ENCODE data around the gene ABI1.
"Not testable (repeated sequence)": the region's sequence is repeated elsewhere in the genome, so short reads cannot be mapped to it uniquely, and the experiment has no call there.

The ABI1 gene

GRCh38 chr10:26804418-26805393 lies 56.1 kb downstream of the ABI1 start:
- no peak for DNase-seq

- no peak for DNase-seq
Observed at GRCh38 chr10:26803849-26804248, 56.9 kb downstream of the ABI1 start.

- no peak for DNase-seq
Observed at GRCh38 chr10:26802527-26802926, 58.2 kb downstream of the ABI1 start.

- no peak for DNase-seq
Observed at GRCh38 chr10:26801831-26802230, 58.9 kb downstream of the ABI1 start.

GRCh38 chr10:26801274-26801673 lies 59.5 kb downstream of the ABI1 start:
- no peak for DNase-seq

GRCh38 chr10:26800468-26800867 lies 60.3 kb downstream of the ABI1 start:
- DNase-seq, result no peak

GRCh38 chr10:26799342-26799741 lies 61.4 kb downstream of the ABI1 start:
- DNase-seq, result no peak

GRCh38 chr10:26798298-26798697 lies 62.5 kb downstream of the ABI1 start:
- DNase-seq, result no peak

- no peak for DNase-seq
Observed at GRCh38 chr10:26797340-26797739, 63.4 kb downstream of the ABI1 start.

GRCh38 chr10:26792758-26793495 lies 67.8 kb downstream of the ABI1 start:
- DNase-seq, result peak; percentile 34

GRCh38 chr10:26790221-26790995 lies 70.3 kb downstream of the ABI1 start:
- no peak for DNase-seq

- not testable (repeated sequence) for DNase-seq
Observed at GRCh38 chr10:26789779-26790178, 71.0 kb downstream of the ABI1 start.

GRCh38 chr10:26787362-26787761 lies 73.4 kb downstream of the ABI1 start:
- peak; percentile 31 for DNase-seq

- DNase-seq, result no peak
Observed at GRCh38 chr10:26781797-26782196, 79.0 kb downstream of the ABI1 start.

- DNase-seq, result no peak
Observed at GRCh38 chr10:26780793-26781601, 79.8 kb downstream of the ABI1 start.

- no peak for DNase-seq
Observed at GRCh38 chr10:26780106-26780792, 80.5 kb downstream of the ABI1 start.

GRCh38 chr10:26779176-26779860 lies 81.4 kb downstream of the ABI1 start:
- DNase-seq, result no peak

GRCh38 chr10:26777686-26778085 lies 83.1 kb downstream of the ABI1 start:
- no peak for DNase-seq

GRCh38 chr10:26776258-26776657 lies 84.5 kb downstream of the ABI1 start:
- DNase-seq, result no peak

GRCh38 chr10:26773633-26774032 lies 87.1 kb downstream of the ABI1 start:
- DNase-seq, result no peak

GRCh38 chr10:26770069-26770468 lies 90.7 kb downstream of the ABI1 start:
- no peak for DNase-seq
